ENCODE data around the gene LSM14B. TPM values are rescaled to one million over a fixed set of nuclear protein-coding genes. Genes with fewer than 3 reads are reported as not detected.
A peak's percentile ranks its signal among the peaks of the same experiment; 100 is the strongest.

The LSM14B gene
- total RNA-seq, 1 experiment from 2014 or later, result 73.5 TPM

DNA sequence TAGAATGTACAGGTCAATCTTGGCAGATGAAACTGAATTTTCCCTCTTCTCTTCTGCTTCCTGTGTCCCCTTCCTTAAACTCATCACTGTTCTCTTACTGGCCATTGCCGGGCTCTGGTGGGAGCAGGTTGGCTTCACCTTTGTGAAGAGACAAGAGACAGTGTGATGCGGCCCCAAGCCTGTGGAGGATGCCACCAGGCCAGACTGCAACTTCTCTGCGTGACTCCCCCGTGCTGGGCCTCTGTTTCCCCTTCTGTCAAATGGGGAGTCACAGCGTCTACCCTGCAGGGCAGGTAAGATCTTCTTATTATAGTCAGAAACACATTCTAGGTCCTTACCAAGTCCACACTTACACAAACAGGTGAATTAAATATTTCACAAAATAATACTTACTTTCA lies 1.9 kb upstream of the LSM14B start (continued):
- TF ChIP-seq ZNF232 (CRISPR knock-in tag; IDR thresholded peaks at IDR 0.05) (no peak), MYBL2 (CRISPR knock-in tag; IDR thresholded peaks at IDR 0.05) (no peak), SMAD3 (CRISPR knock-in tag; IDR thresholded peaks at IDR 0.05; ENCODE audit: borderline replicate concordance) (no peak), FOXJ3 (CRISPR knock-in tag; IDR thresholded peaks at IDR 0.05; ENCODE audit: borderline replicate concordance) (no peak)

GRCh38 chr20:62120990-62121775 lies 1.1 kb upstream of the LSM14B start:
- DNase-seq (ENCODE audit: low spot score), result no peak
- POLR2A ChIA-PET, result interaction anchor here (0.7 to 1.7 kb wide), 4 partner anchors 15 to 60 kb away, joined by 3 to 24 read pairs (median 4); partner anchors contain the start of gene TAF4
- TF ChIP-seq ZNF121 (CRISPR knock-in tag; IDR thresholded peaks at IDR 0.05), result peak; percentile 57; the same call in 1 of the 2 replicates
- TF ChIP-seq ATF1 (CRISPR knock-in tag; IDR thresholded peaks at IDR 0.05), result no peak

DNA sequence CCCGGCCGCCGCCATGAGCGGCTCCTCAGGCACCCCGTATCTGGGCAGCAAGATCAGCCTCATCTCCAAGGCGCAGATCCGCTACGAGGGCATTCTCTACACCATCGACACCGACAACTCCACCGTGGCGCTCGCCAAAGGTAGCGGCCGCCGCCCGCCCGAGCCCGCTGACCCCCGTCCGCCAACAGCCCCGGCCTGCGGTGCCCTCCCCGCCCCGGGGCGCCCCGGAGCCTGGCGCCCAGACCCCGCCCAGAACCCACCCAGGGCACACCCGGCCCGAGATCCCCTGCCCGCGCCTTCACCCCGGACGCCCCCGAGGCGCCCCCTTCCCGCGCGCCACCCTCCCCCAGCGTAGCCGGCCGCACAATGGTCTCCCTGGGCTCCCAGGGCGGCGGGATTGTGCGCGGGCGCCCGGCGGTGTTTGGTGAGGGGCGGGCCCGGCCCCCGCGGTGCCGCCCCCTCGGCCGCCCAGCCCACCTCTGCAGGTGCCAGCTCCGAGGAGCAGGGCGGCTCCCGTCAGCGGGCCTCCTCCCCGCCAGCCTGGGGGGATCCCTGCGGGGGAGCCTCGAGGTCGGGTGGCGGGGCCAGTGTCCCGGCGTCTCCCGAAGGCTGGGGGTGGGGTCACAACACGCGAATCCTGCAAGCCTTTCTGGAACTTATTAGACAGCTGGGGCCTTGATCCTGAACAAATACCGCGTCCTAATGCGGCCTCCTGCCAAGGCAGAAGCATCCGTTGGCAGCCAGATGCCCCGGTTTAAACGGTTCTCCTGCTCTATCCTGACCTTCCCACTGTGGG lies 577 bp downstream of the LSM14B start:
- H3K27me3 Mint-ChIP-seq (ENCODE audit: low read depth), result no peaks in the 10 kb centered on the region
- H3K4me3 Mint-ChIP-seq, result peak overlapping the region; percentile 84
- DNase-seq (ENCODE audit: low spot score) (no peak), ATAC-seq (peak; percentile 4; the same call in 1 of the 2 replicates)
- POLR2A ChIA-PET, result interaction anchor here (1.7 kb wide), 1 partner anchor 56 kb away, joined by 24 read pairs; the partner anchor contains the start of gene TAF4
- CTCF ChIA-PET, result interaction anchor here (1.1 to 3.3 kb wide), 4 partner anchors 19 to 112 kb away, joined by 3 to 14 read pairs (median 9); no protein-coding TSS in a partner anchor
- peaks cover 39% of the 10 kb centered on the region for H3K36me3 Mint-ChIP-seq
- no peaks in the 10 kb centered on the region for H3K9me3 Mint-ChIP-seq
- peaks cover 29% of the 10 kb centered on the region for H3K4me1 Mint-ChIP-seq
- H3K27ac Mint-ChIP-seq, result no peak overlapping the region; the same call in 1 of the 2 replicates
- peak; percentile 59 for TF ChIP-seq ZNF423 (CRISPR knock-in tag; IDR thresholded peaks at IDR 0.05)
- TF ChIP-seq SMAD4 (CRISPR knock-in tag; IDR thresholded peaks at IDR 0.05), result no peak
- no peak for TF ChIP-seq ETV6 (CRISPR knock-in tag; IDR thresholded peaks at IDR 0.05)
- peak; percentile 20; the same call in 1 of the 2 replicates for TF ChIP-seq FOXK1 (CRISPR knock-in tag; IDR thresholded peaks at IDR 0.05)

More at GRCh38 chr20:62120990-62121775, 1.1 kb upstream of the LSM14B start:
- H3K27ac Mint-ChIP-seq, result peak overlapping the region; percentile 95
- H3K4me3 Mint-ChIP-seq, result peak overlapping the region; percentile 80
- CTCF ChIA-PET, result interaction anchor here (0.7 to 3.3 kb wide), 8 partner anchors 12 to 586 kb away, joined by 3 to 14 read pairs (median 4); no protein-coding TSS in a partner anchor
- no peaks in the 10 kb centered on the region for H3K9me3 Mint-ChIP-seq
- H3K36me3 Mint-ChIP-seq, result peaks cover 23% of the 10 kb centered on the region
- ATAC-seq, result no peak
- no peaks in the 10 kb centered on the region for H3K27me3 Mint-ChIP-seq (ENCODE audit: low read depth)
- peaks cover 31% of the 10 kb centered on the region for H3K4me1 Mint-ChIP-seq

- Mint-ChIP-seq H3K27ac (no peak overlapping the region; the same call in 1 of the 2 replicates), H3K27me3 (ENCODE audit: low read depth) (no peaks in the 10 kb centered on the region), H3K9me3 (no peaks in the 10 kb centered on the region), H3K36me3 (peaks cover 47% of the 10 kb centered on the region), H3K4me1 (peaks cover 29% of the 10 kb centered on the region), H3K4me3 (peak overlapping the region; percentile 84)
- TF ChIP-seq NR2C2 (CRISPR knock-in tag; IDR thresholded peaks at IDR 0.05), result no peak
- no peak for TF ChIP-seq NFYB (CRISPR knock-in tag; conservative IDR thresholded peaks at IDR 0.05; ENCODE audit: low read depth)
- TF ChIP-seq SP1 (CRISPR knock-in tag; conservative IDR thresholded peaks at IDR 0.05), result no peak
- TF ChIP-seq, protein P1, sequence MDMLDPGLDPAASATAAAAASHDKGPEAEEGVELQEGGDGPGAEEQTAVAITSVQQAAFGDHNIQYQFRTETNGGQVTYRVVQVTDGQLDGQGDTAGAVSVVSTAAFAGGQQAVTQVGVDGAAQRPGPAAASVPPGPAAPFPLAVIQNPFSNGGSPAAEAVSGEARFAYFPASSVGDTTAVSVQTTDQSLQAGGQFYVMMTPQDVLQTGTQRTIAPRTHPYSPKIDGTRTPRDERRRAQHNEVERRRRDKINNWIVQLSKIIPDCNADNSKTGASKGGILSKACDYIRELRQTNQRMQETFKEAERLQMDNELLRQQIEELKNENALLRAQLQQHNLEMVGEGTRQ (CRISPR knock-in tag; IDR thresholded peaks at IDR 0.05), result no peak
- TF ChIP-seq, protein P2, sequence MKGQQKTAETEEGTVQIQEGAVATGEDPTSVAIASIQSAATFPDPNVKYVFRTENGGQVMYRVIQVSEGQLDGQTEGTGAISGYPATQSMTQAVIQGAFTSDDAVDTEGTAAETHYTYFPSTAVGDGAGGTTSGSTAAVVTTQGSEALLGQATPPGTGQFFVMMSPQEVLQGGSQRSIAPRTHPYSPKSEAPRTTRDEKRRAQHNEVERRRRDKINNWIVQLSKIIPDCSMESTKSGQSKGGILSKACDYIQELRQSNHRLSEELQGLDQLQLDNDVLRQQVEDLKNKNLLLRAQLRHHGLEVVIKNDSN (CRISPR knock-in tag; IDR thresholded peaks at IDR 0.05), result no peak
- no peak for TF ChIP-seq OVOL2 (CRISPR knock-in tag; IDR thresholded peaks at IDR 0.05; ENCODE audit: borderline replicate concordance)
- no peak for TF ChIP-seq TP53 (CRISPR knock-in tag; IDR thresholded peaks at IDR 0.05)
- TF ChIP-seq CREB1 (CRISPR knock-in tag; IDR thresholded peaks at IDR 0.05), result no peak
- no peak for TF ChIP-seq NFE2L1 (CRISPR knock-in tag; IDR thresholded peaks at IDR 0.05)
- TF ChIP-seq RORB (CRISPR knock-in tag; IDR thresholded peaks at IDR 0.05), result no peak
- no peak for TF ChIP-seq SOX15 (CRISPR knock-in tag; IDR thresholded peaks at IDR 0.05)
- no peak for TF ChIP-seq ATF2 (CRISPR knock-in tag; IDR thresholded peaks at IDR 0.05; ENCODE audit: borderline replicate concordance, low read depth)
- no peak for TF ChIP-seq EMX1 (CRISPR knock-in tag; IDR thresholded peaks at IDR 0.05)
- TF ChIP-seq ESRRA (CRISPR knock-in tag; IDR thresholded peaks at IDR 0.05; ENCODE audit: borderline replicate concordance), result no peak
- no peak for TF ChIP-seq ZNF232 (CRISPR knock-in tag; IDR thresholded peaks at IDR 0.05)
- TF ChIP-seq, protein P3, sequence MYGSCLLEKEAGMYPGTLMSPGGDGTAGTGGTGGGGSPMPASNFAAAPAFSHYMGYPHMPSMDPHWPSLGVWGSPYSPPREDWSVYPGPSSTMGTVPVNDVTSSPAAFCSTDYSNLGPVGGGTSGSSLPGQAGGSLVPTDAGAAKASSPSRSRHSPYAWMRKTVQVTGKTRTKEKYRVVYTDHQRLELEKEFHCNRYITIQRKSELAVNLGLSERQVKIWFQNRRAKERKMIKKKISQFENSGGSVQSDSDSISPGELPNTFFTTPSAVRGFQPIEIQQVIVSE (CRISPR knock-in tag; IDR thresholded peaks at IDR 0.05; ENCODE audit: borderline replicate concordance), result no peak
- TF ChIP-seq RELA (CRISPR knock-in tag; IDR thresholded peaks at IDR 0.05; ENCODE audit: borderline replicate concordance), result no peak
- CTCF ChIA-PET, result interaction anchor here (0.9 to 3.3 kb wide), 2 partner anchors 18 to 57 kb away, joined by 5 to 11 read pairs; no protein-coding TSS in a partner anchor
- DNase-seq (ENCODE audit: low spot score), result no peak
- ATAC-seq, result no peak
- POLR2A ChIA-PET, result no interaction called here
Observed at GRCh38 chr20:62123450-62124118, 1.3 kb downstream of the LSM14B start.
